Trophoblast cell (in vitro differentiated cells and primary cell): ENCODE measurements around the gene WEE1.

Source experiments
- DNase-seq, 2 donors: peaks; one replicate each; pipeline ENCODE4 v3.0.0-alpha.2; 2016
- H2AFZ ChIP-seq: 2 replicates; pipeline ENCODE4 v1.6.1; 2013; ENCODE audit warnings: low read length, moderate library complexity, mild to moderate bottlenecking; ENCODE audit not compliant: insufficient read depth, poor library complexity
- H2AK5ac ChIP-seq: 2 replicates; pipeline ENCODE4 v1.6.1; 2013; ENCODE audit warnings: mild to moderate bottlenecking, low read length
- H2BK120ac ChIP-seq: 2 replicates; pipeline ENCODE4 v1.6.1; 2013; ENCODE audit warnings: low read length, mild to moderate bottlenecking, moderate library complexity; ENCODE audit not compliant: insufficient read depth, poor library complexity
- H2BK12ac ChIP-seq: 2 replicates; pipeline ENCODE4 v1.6.1; 2013; ENCODE audit warnings: mild to moderate bottlenecking, low read length, moderate library complexity
- H2BK5ac ChIP-seq: 2 replicates; pipeline ENCODE4 v1.6.1; 2013; ENCODE audit warnings: low read length, low read depth, moderate library complexity, mild to moderate bottlenecking; ENCODE audit not compliant: poor library complexity
- H3K14ac ChIP-seq: 2 replicates; pipeline ENCODE4 v1.6.1; 2013; ENCODE audit warnings: mild to moderate bottlenecking, low read length
- H3K18ac ChIP-seq: 2 replicates; pipeline ENCODE4 v1.6.1; 2013; ENCODE audit warnings: mild to moderate bottlenecking, low read length
- H3K23ac ChIP-seq: 2 replicates; pipeline ENCODE4 v1.6.1; 2013; ENCODE audit warnings: low read length
- H3K27ac ChIP-seq: 2 replicates; pipeline ENCODE4 v1.5.1; 2013; ENCODE audit warnings: low read depth, mild to moderate bottlenecking, inconsistent platforms, low read length, moderate library complexity
- H3K27me3 ChIP-seq: 2 replicates; pipeline ENCODE4 v1.6.1; 2013; ENCODE audit warnings: inconsistent platforms, mild to moderate bottlenecking, low read length, moderate library complexity; ENCODE audit not compliant: insufficient read depth
- H3K36me3 ChIP-seq, 2 experiments: 1 replicate in 1 of 2; 2 replicates in 1 of 2; pipeline ENCODE4 v1.6.1; 2013; ENCODE audit warnings: low read length in 2 of 2, mild to moderate bottlenecking in 2 of 2, moderate library complexity in 1 of 2; ENCODE audit not compliant: insufficient read depth in 2 of 2, control insufficient read depth in 1 of 2
- H3K4ac ChIP-seq: 2 replicates; pipeline ENCODE4 v1.6.1; 2013; ENCODE audit warnings: low read depth, mild to moderate bottlenecking, low read length, moderate library complexity
- H3K4me1 ChIP-seq, 2 experiments: 1 replicate in 1 of 2; 2 replicates in 1 of 2; pipeline ENCODE4 v1.6.1; 2013; ENCODE audit warnings: low read length in 2 of 2, mild to moderate bottlenecking in 2 of 2, moderate library complexity in 1 of 2; ENCODE audit not compliant: insufficient read depth in 2 of 2, control insufficient read depth in 1 of 2
- H3K4me2 ChIP-seq: 2 replicates; pipeline ENCODE4 v1.6.1; 2013; ENCODE audit warnings: inconsistent platforms, mild to moderate bottlenecking, low read length, moderate library complexity
- H3K4me3 ChIP-seq: 2 replicates; pipeline ENCODE4 v1.5.1; 2013; ENCODE audit warnings: mild to moderate bottlenecking, low read depth, low read length, inconsistent platforms
- H3K79me1 ChIP-seq: one replicate; pipeline ENCODE4 v1.6.1; 2013; ENCODE audit warnings: low read length
- H3K79me2 ChIP-seq: 2 replicates; pipeline ENCODE4 v1.6.1; 2013; ENCODE audit warnings: low read length, mild to moderate bottlenecking; ENCODE audit not compliant: control insufficient read depth, insufficient read depth, poor library complexity
- H3K9ac ChIP-seq: 2 replicates; pipeline ENCODE4 v1.6.1; 2013; ENCODE audit warnings: mild to moderate bottlenecking, low read length
- H3K9me3 ChIP-seq: 2 replicates; pipeline ENCODE4 v1.6.1; 2013; ENCODE audit warnings: low read depth, mild to moderate bottlenecking, control low read depth, inconsistent platforms, low read length; ENCODE audit not compliant: insufficient read depth
- H4K12ac ChIP-seq: 2 replicates; pipeline ENCODE4 v1.6.1; 2013; ENCODE audit warnings: low read depth, mild to moderate bottlenecking, low read length, moderate library complexity
- H4K8ac ChIP-seq: 2 replicates; pipeline ENCODE4 v1.6.1; 2013; ENCODE audit warnings: low read depth, mild to moderate bottlenecking, low read length, moderate library complexity
- H4K91ac ChIP-seq: one replicate; pipeline ENCODE4 v1.6.1; 2013; ENCODE audit warnings: low read depth, mild to moderate bottlenecking, low read length, moderate library complexity
- WGBS: extraction: QIAGEN DNeasy Blood & Tissue Kit; methylation state at CpG from one replicate; pipeline ENCODE4 v1.1.7; 2013; ENCODE audit warnings: missing lambda C conversion rate; ENCODE audit not compliant: insufficient read length, insufficient coverage; ENCODE audit errors: extremely low coverage; 5-methylcytosine and 5-hydroxymethylcytosine counted together

The WEE1 gene

DNA sequence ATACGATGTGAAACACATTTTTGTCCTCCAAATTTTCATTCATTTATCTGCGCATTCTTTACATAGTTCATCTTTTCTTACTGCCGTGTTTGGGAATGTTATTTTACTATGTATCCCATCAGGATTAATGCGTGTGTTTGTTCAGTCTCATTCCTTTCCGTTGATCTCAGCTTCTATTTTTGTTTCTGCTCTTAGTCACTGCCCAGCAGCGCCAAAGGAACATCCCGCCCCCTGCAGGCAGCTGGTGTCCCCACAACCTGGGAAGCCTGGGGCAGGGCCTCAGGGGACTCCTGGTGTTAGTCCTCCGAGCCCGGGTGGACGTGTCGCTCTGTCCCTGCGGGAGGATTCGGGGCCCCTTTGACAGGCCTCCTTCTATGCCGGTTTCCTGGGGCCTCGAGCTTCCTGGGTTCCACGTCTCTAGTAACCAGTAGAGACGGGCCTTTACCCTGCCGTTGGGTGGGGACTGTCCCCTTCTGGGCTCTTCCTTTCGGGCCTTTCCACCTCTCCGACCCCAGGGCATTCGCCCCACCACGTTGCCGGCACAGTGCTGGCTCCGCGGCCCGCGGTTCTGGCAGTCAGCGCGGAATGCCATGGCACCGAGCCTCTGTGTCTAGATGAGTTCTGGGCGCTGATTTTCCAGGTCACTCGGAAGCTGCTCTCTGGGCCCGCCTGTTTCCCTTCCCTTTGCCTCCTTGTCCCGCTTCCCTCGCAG lies 39.8 kb downstream of the WEE1 start:
- peak overlapping the region; percentile 96 for H3K27ac ChIP-seq
- peak overlapping the region; percentile 89 for H3K9ac ChIP-seq
- H3K79me2 ChIP-seq: peaks cover 10% of the 10 kb centered on the region
- peaks cover 2 to 6% of the 10 kb centered on the region in 2 experiments for H3K4me1 ChIP-seq
- WGBS: no CpG with 5 or more reads among the region's 35 CpGs
- H3K9me3 ChIP-seq: no peaks in the 10 kb centered on the region
- H3K23ac ChIP-seq: no peak overlapping the region
- H3K27me3 ChIP-seq: no peaks in the 10 kb centered on the region
- peak overlapping the region; percentile 91 for H4K8ac ChIP-seq
- H3K4me3 ChIP-seq: peak overlapping the region; percentile 42
- H2BK12ac ChIP-seq: peak overlapping the region; percentile 74
- H2AK5ac ChIP-seq: peak overlapping the region; percentile 71
- peak overlapping the region; percentile 98 for H4K91ac ChIP-seq
- H2AFZ ChIP-seq: peak overlapping the region; percentile 75
- no peaks in the 10 kb centered on the region for H3K36me3 ChIP-seq
- peak overlapping the region; percentile 69 for H3K4ac ChIP-seq
- H4K12ac ChIP-seq: peak overlapping the region; percentile 76
- peak overlapping the region; percentile 92 for H3K14ac ChIP-seq
- peak overlapping the region; percentile 74 for H3K18ac ChIP-seq
- peak overlapping the region; percentile 93 for H2BK120ac ChIP-seq
- H2BK5ac ChIP-seq: peak overlapping the region; percentile 96
- peak overlapping the region; percentile 62 for H3K4me2 ChIP-seq
- peak; percentile 99 to 100 for DNase-seq
- peaks cover 19% of the 10 kb centered on the region for H3K79me1 ChIP-seq

DNA sequence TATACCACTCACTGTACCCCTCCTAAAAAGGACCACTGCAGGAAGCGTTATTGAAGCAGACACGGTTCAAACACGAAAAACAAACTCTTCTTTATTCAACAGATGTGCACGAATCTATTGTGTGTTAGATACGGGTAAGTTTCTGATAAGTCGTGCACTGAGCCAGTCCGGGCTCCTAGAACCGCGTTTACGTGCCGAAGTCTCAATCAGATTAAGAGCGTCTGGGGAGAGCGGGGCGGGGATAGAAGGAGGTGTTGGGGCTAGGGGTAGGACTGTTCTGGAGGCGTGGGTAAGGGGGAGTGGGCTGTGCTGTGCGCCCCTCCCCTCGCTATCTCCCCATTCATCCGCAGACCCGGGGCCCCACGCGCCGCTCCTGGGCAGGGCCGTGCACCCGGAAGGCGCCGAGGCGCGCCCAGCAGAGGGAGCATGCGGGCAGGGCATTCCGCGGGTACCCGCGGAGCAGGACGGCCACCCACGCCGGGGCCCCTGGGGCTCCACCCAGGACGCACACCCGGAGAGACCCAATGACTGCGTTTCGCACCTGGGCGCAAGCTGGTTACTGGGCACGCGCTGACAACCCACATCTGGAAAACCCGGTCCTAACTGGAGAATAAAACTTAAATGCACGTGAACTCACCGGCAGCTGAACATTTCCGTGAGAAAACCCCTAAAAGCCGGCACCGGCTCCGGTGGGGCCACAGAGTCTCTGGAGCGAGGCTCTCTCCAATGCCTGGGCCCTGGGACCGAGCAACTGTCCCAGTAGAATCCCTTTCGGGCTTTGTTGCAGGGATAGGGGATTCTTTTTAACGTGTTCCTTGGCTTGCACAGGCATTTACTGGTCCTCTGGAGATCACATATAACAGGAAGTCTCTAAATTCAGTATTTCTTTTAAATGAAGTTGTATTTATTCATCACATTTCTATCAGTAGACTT lies 40.6 kb downstream of the WEE1 start:
- H3K23ac ChIP-seq: no peak overlapping the region
- H3K4me1 ChIP-seq: peaks cover 2 to 6% of the 10 kb centered on the region in 2 experiments
- no peaks in the 10 kb centered on the region for H3K36me3 ChIP-seq
- H3K4me3 ChIP-seq: peak overlapping the region; percentile 70
- H2BK120ac ChIP-seq: peak overlapping the region; percentile 95
- peak overlapping the region; percentile 96 for H2BK5ac ChIP-seq
- peak overlapping the region; percentile 89 for H3K9ac ChIP-seq
- H3K4me2 ChIP-seq: peak overlapping the region; percentile 62
- peak overlapping the region; percentile 76 for H4K12ac ChIP-seq
- H2BK12ac ChIP-seq: peak overlapping the region; percentile 74
- H4K8ac ChIP-seq: peak overlapping the region; percentile 91
- H3K14ac ChIP-seq: peak overlapping the region; percentile 92
- peak overlapping the region; percentile 98 for H4K91ac ChIP-seq
- DNase-seq: peak; percentile 95 to 96
- no peaks in the 10 kb centered on the region for H3K9me3 ChIP-seq
- WGBS: no CpG with 5 or more reads among the region's 54 CpGs
- H2AFZ ChIP-seq: peak overlapping the region; percentile 75
- peaks cover 10% of the 10 kb centered on the region for H3K79me2 ChIP-seq
- no peaks in the 10 kb centered on the region for H3K27me3 ChIP-seq
- peak overlapping the region; percentile 69 for H3K4ac ChIP-seq
- H3K79me1 ChIP-seq: peaks cover 19% of the 10 kb centered on the region
- H3K27ac ChIP-seq: peak overlapping the region; percentile 96
- H2AK5ac ChIP-seq: peak overlapping the region; percentile 71
- H3K18ac ChIP-seq: peak overlapping the region; percentile 74

DNA sequence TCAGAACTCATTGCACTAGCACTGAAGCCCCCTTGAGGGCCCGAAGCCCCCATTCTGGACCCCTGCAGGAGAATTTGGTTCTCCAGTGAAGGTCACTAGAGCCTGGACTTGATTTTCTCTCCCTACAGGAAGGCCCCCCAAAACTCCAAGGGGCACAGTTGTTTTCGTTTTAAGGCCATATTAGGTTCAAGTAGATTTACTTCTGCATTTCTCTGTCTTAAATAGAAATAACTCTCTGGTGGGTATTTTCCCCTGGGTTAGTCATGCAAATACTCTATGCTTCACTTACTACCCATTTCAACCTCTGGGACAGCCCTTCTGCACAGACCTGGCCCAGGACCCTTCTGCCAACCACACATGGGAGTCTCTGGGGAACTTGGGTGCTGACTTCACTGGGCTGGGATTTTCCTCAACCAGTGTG lies 41.6 kb downstream of the WEE1 start:
- no peak overlapping the region for H2AFZ ChIP-seq
- no peak overlapping the region for H3K18ac ChIP-seq
- no peak overlapping the region for H3K23ac ChIP-seq
- H2BK120ac ChIP-seq: peak overlapping the region; percentile 68
- H3K4me1 ChIP-seq: peaks cover 4 to 6% of the 10 kb centered on the region in 2 experiments
- no peak overlapping the region for H3K27ac ChIP-seq
- peak overlapping the region; percentile 20 for H2BK12ac ChIP-seq
- no peak overlapping the region for H2BK5ac ChIP-seq
- H4K12ac ChIP-seq: no peak overlapping the region
- H3K27me3 ChIP-seq: no peaks in the 10 kb centered on the region
- no peak overlapping the region for H3K4me3 ChIP-seq
- no peak overlapping the region for H3K9ac ChIP-seq
- WGBS: no CpG with 5 or more reads among the region's 2 CpGs
- DNase-seq: peak; percentile 24 to 45
- peaks cover 10% of the 10 kb centered on the region for H3K79me2 ChIP-seq
- no peak overlapping the region for H4K91ac ChIP-seq
- no peak overlapping the region for H3K14ac ChIP-seq
- H2AK5ac ChIP-seq: no peak overlapping the region
- no peaks in the 10 kb centered on the region for H3K36me3 ChIP-seq
- no peak overlapping the region for H4K8ac ChIP-seq
- H3K4me2 ChIP-seq: no peak overlapping the region
- no peak overlapping the region for H3K4ac ChIP-seq
- H3K9me3 ChIP-seq: no peaks in the 10 kb centered on the region
- H3K79me1 ChIP-seq: peaks cover 17% of the 10 kb centered on the region

DNA sequence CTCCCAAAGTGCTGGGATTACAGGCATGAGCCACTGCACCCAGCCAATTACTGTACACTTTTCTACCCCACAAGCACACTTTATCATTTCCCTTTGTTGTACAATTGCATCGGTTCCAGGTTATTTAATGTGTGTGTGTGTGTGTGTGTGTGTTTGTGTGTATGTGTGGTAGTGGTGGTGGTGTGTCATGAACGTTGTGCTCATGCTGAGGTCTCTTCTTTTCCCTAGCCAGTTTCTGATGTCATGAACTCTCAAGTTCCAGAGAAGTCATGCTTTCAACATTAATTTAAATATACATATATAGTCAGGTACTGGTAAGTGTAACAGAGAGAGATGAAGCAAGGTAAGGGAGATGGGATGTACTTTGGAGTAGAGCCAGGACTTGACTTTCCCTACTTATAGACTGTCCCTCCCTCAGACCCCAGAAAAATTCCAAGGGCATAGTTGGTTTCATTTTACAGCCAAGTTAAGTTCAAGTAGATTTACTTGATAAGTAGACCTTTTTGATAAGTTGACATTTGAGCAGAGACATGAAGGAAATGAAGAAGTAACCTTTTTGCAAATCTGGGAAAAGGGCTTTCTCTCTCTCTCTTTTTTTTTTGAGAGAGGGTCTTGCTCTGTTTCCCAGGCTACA lies 42.7 kb downstream of the WEE1 start:
- Histone ChIP-seq H3K79me2 (peaks cover 10% of the 10 kb centered on the region), H3K79me1 (peaks cover 17% of the 10 kb centered on the region), H4K91ac (no peak overlapping the region), H4K12ac (no peak overlapping the region), H2BK12ac (no peak overlapping the region), H3K23ac (no peak overlapping the region), H3K36me3 (no peaks in the 10 kb centered on the region), H3K27me3 (no peaks in the 10 kb centered on the region), H3K4me2 (no peak overlapping the region), H3K18ac (no peak overlapping the region), H3K4me1 (peaks cover 4 to 6% of the 10 kb centered on the region in 2 experiments), H2AFZ (no peak overlapping the region), H2BK5ac (no peak overlapping the region), H3K27ac (no peak overlapping the region), H3K14ac (no peak overlapping the region), H3K4ac (no peak overlapping the region), H3K9ac (no peak overlapping the region), H3K4me3 (no peak overlapping the region), H4K8ac (no peak overlapping the region), H3K9me3 (no peaks in the 10 kb centered on the region), H2BK120ac (no peak overlapping the region), H2AK5ac (no peak overlapping the region)
- no peak for DNase-seq
- no CpG with 5 or more reads among the region's 2 CpGs for WGBS
